LHCN-M2 (cell line): ENCODE data around the gene TNRC6A. TPM values are rescaled to one million over a fixed set of nuclear protein-coding genes. Genes with fewer than 3 reads are reported as not detected.
"Not testable (repeated sequence)": the region's sequence is repeated elsewhere in the genome, so short reads cannot be mapped to it uniquely, and the experiment has no call there.

Source experiments
- DNase-seq: peaks from one replicate; pipeline ENCODE4 v3.0.0-alpha.2; 2012; ENCODE audit warnings: low read depth
- total RNA-seq: library from RNA; depleted of rRNA; stranded (reverse); fragments of >200 nt; gene quantifications from 2 replicates; pipeline ENCODE4 v1.2.3, GENCODE V29; 2014

TNRC6A gene
- total RNA-seq, 1 experiment from 2014 or later = 24.7 TPM

DNA sequence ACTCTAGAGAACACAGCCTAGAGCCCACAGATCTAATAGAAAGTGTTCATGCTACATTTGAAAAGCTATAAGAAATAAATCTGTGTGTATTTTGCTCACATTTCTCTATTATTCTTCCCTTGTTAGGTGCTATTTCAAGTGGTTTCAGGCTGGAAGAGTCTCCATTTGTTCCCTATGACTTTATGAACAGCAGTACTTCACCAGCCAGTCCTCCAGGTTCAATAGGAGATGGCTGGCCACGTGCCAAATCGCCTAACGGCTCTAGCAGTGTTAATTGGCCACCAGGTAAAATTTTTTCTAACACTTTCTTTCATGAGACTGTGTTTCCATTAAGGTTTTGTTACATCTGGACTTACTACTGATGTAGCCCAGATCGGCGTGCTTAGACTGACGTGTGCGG lies 85.6 kb downstream of the TNRC6A start:
- DNase-seq = no peak

DNA sequence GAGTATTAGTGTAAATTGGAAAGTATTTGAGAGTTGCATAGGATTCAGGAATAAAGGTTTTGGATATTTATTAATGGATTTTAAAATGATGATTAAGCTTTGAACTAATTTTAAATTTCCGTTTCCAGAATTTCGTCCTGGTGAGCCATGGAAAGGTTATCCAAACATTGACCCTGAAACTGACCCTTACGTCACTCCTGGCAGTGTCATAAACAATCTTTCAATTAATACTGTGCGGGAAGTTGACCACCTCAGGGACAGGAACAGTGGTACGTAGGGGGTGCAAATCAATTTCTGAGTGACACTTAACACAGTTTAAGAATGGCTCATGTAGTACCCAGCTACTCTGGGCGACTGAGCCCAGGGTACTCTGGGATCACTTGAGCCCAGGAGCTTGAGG lies 87.2 kb downstream of the TNRC6A start:
- DNase-seq = no peak

- DNase-seq = peak; percentile 34
Observed at GRCh38 chr16:24819462-24820040, 90.1 kb downstream of the TNRC6A start.

- peak; percentile 23 for DNase-seq
Observed at GRCh38 chr16:24820522-24820921, 91.1 kb downstream of the TNRC6A start.

- no peak for DNase-seq
Observed at GRCh38 chr16:24821129-24821528, 91.7 kb downstream of the TNRC6A start.

DNA sequence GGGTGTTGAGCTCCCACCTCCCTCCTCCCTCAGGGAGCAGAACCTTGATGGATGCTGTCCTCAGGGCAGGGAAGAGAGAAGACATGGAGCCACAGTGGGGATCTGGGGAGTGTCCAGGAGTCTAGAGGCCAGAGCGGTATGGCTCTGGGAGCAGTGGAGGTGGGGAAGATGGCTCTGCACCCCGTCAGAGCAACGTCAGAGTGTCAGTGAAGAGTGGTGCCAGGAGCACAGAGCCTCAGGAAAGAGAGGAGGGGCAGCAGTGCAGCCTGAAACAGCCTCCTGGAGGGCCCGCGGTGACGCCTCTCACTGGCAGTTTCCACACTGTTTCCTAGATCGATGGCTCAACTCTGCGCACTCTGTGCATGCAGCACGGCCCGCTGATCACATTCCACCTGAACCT lies 93.1 kb downstream of the TNRC6A start:
- no peak for DNase-seq

GRCh38 chr16:24822974-24823373 lies 93.5 kb downstream of the TNRC6A start:
- no peak for DNase-seq

DNA sequence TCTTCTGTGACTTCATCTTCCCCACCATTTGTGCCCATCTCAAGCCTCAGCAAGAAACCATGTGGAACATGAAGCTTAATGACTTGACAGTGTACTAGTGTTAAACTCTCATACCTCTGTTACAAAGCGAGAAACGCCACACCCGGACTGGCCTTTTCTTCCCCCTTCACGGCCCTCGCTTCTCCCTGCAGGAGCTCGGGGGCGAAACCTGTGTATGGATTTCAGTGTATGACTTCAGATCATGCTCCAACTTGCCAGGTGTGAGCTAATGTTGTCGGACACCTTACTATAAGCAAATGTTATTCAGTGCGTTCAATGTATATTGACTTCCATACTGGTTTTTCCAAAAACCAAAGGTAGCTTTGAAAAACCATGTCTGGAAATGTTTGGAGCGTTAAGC lies 96.2 kb downstream of the TNRC6A start:
- no peak for DNase-seq

GRCh38 chr16:24826096-24826690 lies 96.7 kb downstream of the TNRC6A start:
- no peak for DNase-seq

DNA sequence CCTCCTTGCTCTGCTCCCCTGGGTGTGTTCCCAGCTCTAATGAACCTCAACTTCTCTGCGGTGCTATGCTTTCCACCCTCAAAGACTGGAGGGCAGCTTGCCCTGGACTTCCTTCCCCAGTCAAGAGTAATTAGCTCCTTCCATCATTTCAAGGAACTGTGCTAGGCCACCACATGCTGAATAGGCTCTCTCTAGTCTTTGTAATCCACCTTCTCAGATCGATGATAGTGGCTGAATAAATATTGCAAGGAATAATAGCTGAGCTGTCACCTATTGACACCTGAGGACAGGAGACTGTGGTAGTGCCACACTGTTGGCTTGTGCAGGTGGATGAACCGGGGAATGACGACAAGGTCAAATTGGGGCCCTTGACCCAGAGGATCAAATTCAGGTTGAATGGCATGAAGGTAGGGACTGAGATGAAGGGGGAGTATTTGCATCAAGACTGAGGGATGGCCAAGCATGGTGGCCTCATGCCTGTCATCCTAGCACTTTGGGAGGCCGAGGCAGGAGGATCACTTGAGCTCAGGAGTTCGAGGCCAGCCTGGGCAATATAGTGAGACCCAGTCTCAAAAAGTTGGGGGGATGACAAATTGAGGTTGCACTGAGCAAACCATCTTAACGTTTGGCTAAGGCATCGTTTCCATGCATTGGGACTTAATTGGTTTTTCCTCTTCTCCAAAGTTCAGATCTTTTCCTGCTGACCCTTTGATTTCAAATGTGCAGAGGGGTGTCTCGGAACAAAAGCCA lies 97.5 kb downstream of the TNRC6A start:
- no peak for DNase-seq

GRCh38 chr16:24829153-24829552 lies 99.7 kb downstream of the TNRC6A start:
- DNase-seq = no peak

DNA sequence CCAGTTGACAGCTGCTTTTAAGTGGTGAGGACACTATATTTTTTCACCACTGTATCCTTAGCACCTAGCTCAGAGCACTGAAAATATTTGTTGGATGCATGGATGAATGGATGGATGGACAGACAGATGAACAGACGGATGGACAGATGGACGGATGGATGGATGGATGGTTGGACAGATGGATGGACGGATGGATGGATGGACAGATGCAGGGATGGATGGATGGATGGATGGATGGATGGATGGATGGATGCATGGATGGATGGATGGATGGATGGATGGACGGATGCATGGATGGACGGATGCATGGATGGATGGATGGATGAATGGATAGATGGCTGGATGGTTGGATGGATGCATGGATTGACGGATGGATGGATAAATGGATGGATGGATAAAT lies 103.9 kb downstream of the TNRC6A start:
- no peak for DNase-seq

GRCh38 chr16:24834459-24835335 lies 105.2 kb downstream of the TNRC6A start:
- DNase-seq = peak; percentile 41

- DNase-seq = no peak
Observed at GRCh38 chr16:24836836-24837235, 107.4 kb downstream of the TNRC6A start.

GRCh38 chr16:24837969-24838368 lies 108.5 kb downstream of the TNRC6A start:
- no peak for DNase-seq

GRCh38 chr16:24838554-24839266 lies 109.3 kb downstream of the TNRC6A start:
- peak; percentile 60 for DNase-seq

- no peak for DNase-seq
Observed at GRCh38 chr16:24839347-24839972, 110.0 kb downstream of the TNRC6A start.

DNA sequence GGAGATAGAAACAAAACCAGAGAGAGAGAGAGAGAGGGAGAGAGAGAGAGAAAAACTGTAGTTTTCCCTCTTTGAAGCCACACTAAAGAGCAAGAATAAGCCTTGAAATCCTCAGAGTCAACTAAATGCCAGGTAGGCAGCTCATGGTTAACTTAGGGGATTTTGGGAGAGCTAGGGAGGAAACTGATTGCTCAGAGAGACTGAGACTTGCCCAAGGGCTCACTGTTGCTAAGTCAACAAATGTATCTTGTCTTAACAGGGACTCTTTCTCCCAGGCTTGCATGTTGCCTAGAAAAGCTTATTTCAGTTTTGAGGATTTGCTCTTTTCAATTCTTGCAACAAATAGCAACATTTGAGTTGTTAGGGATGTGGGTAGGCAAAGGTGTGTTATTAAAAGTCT lies 111.8 kb downstream of the TNRC6A start:
- no peak for DNase-seq

DNA sequence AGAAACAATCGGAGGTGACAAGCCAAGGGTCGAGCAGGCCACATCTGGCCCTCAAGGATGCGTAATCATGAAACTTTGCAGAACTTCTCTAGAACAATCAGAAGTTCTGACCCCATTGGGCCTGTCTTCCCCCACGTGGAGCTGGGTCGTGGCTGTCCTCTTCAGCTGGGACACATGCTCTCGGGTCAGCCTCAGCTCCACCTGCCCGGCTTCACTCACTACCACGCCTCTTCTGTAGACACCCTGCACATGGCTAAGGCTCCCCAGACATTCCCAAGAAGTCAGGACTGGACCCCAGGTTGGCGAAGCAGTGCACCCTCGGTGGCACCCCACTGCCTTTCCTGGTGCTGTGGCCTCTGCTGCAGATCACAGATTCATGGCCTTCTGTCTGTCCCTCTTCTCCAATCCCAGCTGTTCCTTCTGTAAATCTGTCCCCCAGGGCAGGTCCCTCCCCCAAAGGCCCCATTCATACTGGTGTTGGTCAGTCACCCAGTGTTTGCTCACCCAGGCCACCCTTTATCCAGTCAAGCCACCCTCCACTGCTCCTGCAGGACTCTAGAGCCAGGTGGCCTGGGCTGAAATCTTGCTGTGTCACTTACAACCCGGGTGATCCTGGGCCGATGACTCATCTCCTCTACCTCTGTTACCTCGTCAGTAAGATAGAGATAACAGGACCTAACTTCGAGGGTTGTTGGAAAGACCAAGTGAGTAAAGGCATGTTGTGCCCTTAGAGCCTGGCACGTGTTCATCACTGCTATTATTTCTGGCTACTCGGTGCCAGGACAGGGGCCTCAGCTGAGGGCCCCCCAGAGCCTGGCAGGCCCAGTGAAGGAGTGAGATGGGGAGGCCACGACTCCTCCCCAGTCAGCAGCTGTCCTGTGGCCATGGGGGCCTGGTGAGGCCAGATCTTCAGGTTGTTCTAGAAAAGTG lies 114.9 kb downstream of the TNRC6A start:
- DNase-seq = no peak

DNA sequence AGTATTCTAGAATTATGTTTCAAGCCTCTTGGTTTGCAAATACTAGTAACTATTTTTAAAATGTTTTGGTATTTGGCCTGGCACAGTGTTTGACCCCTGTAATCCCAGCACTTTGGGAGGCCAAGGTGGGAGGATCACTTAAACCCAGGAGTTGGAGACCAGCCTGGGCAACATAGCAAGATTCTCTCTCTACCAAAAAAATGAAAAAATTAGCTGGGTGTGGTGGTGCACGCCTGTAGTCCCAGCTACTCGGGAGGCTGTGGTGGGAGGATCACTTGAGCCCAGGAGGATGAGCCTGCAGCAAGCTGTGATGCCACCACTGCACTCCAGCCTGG lies 115.5 kb downstream of the TNRC6A start:
- DNase-seq = not testable (repeated sequence)
